ENCODE measurements around the gene DNAI1. TPM values are rescaled to one million over a fixed set of nuclear protein-coding genes. Genes with fewer than 3 reads are reported as not detected.

DNAI1 gene
- total and polyA plus RNA-seq, 2 of the 13 experiments (the other 11 are each of a cell fraction or from before 2014, with no cell fraction given), result not detected

- 25% methylated on average over 2 of the region's 2 CpGs for WGBS (ENCODE audit: low lambda C conversion rate)
- in situ Hi-C loops (cut with HindIII; ENCODE audit: extremely low pct_ligation_motif_present, low pct_unique_long_range_greater_than_20kb) (no loop called here), intact Hi-C loops (cut with micrococcal nuclease; ENCODE audit: unreplicated experiment) (no loop called here)
- Histone ChIP-seq H3K36me3 (replicated peaks in 1 of 2; ENCODE audit: control insufficient read depth in 1 of 2, insufficient read depth in 2 of 2, low read length in 2 of 2) (no peaks in the 10 kb centered on the region), H3K4me3 (replicated peaks in 1 of 3; ENCODE audit: insufficient read depth in 1 of 3, low read depth in 2 of 3, low read length in 3 of 3) (no peak overlapping the region), H2AFZ (ENCODE audit: low read length) (no peak overlapping the region), H3K9ac (ENCODE audit: insufficient read depth, low read depth, low read length) (no peak overlapping the region), H3K27ac (ENCODE audit: extremely low read length, insufficient read depth, low read length) (no peak overlapping the region), H3K79me2 (ENCODE audit: insufficient read depth, low read length) (no peaks in the 10 kb centered on the region), H3K9me3 (ENCODE audit: low read length) (no peaks in the 10 kb centered on the region), H3K4me2 (ENCODE audit: low read depth, low read length) (no peak overlapping the region), H3K27me3 (ENCODE audit: control insufficient read depth in 1 of 2, insufficient read depth in 2 of 2, low read length in 2 of 2) (peaks cover 2 to 14% of the 10 kb centered on the region in 2 experiments; a peak in 3 of 5 replicates), H3K4me1 (ENCODE audit: insufficient read depth, low read length) (peaks cover 18% of the 10 kb centered on the region), H4K20me1 (ENCODE audit: insufficient read depth, low read length) (no peaks in the 10 kb centered on the region)
- DNase-seq (ENCODE audit: low spot score) (no peak), ATAC-seq (no peak), FAIRE-seq (no peak)
- BruUV-seq (replicated peaks), result no TSS peak
- ChIA-PET POLR2A (no interaction called here), CTCF (ENCODE audit: low intra/inter-chr PET ratio, low total read pairs) (no interaction called here)
- TF ChIP-seq KDM1A (CRISPR knock-in tag; IDR thresholded peaks at IDR 0.05) (no peak), SAP130 (CRISPR knock-in tag; IDR thresholded peaks at IDR 0.05; ENCODE audit: low read depth) (no peak), TBL1XR1 (IDR thresholded peaks at IDR 0.05; ENCODE audit: borderline replicate concordance, low read length, partially characterized antibody) (no peak), ZBED4 (CRISPR knock-in tag; IDR thresholded peaks at IDR 0.05; ENCODE audit: borderline replicate concordance) (no peak), ZNF7 (CRISPR knock-in tag; IDR thresholded peaks at IDR 0.05) (no peak), ZBTB34 (CRISPR knock-in tag; IDR thresholded peaks at IDR 0.05) (no peak), ZC3H4 (CRISPR knock-in tag; IDR thresholded peaks at IDR 0.05; ENCODE audit: borderline replicate concordance) (no peak), ZNF746 (CRISPR knock-in tag; IDR thresholded peaks at IDR 0.05) (no peak), AGO1 (IDR thresholded peaks at IDR 0.05; ENCODE audit: low read depth, low read length, poor library complexity, severe bottlenecking) (no peak), CCAR2 (optimal IDR thresholded peaks at IDR 0.05; ENCODE audit: low read depth, low read length) (no peak), MYC (CRISPR knock-in tag; IDR thresholded peaks at IDR 0.05; ENCODE audit: borderline replicate concordance) (no peak), TCF7 (IDR thresholded peaks at IDR 0.05; ENCODE audit: low read depth) (no peak), KLF9 (CRISPR knock-in tag; IDR thresholded peaks at IDR 0.05; ENCODE audit: low read depth) (no peak), ZNF782 (CRISPR knock-in tag; IDR thresholded peaks at IDR 0.05; ENCODE audit: borderline replicate concordance) (no peak), FOXO4 (CRISPR knock-in tag; conservative IDR thresholded peaks at IDR 0.05) (no peak), RNF2 (conservative IDR thresholded peaks at IDR 0.05; ENCODE audit: low read depth) (no peak), MXD4 (CRISPR knock-in tag; IDR thresholded peaks at IDR 0.05) (no peak), GPN1 (CRISPR knock-in tag; IDR thresholded peaks at IDR 0.05; ENCODE audit: borderline replicate concordance) (no peak)
Observed at GRCh38 chr9:34540827-34541226, 82.2 kb downstream of the DNAI1 start.

Data from HepG2 (cell line).